T47D (cell line): ENCODE measurements around the gene FAM174C.
"Not testable (repeated sequence)": the region's sequence is repeated elsewhere in the genome, so short reads cannot be mapped to it uniquely, and the experiment has no call there.

ENCODE experiments used
- DNase-seq, 2 experiments: peaks; one replicate each; pipeline versions ENCODE4 v3.0.0 to v3.0.0-alpha.2; 2011 to 2012; ENCODE audit warnings: low read depth in 1 of 2, low spot score in 1 of 2
- JUND ChIP-seq: IDR thresholded peaks from 2 replicates; pipeline ENCODE4 v1.6.1; 2012; ENCODE audit warnings: low read depth
- in situ Hi-C: cut with HindIII; loops from 2 replicates; pipeline ENCODE4 v1.10.0; 2016; ENCODE audit warnings: low sequenced_read_pairs, low pct_unique_long_range_greater_than_20kb

The FAM174C gene

GRCh38 chr19:1318678-1319471 lies 43.5 kb downstream of the FAM174C start:
- in situ Hi-C loops = no loop called here

GRCh38 chr19:1320282-1320650 lies 44.9 kb downstream of the FAM174C start:
- DNase-seq, in situ Hi-C loops: not testable (repeated sequence)

More at GRCh38 chr19:1318678-1319471, 43.5 kb downstream of the FAM174C start:
- TF ChIP-seq JUND = no peak
- no peak for DNase-seq

- TF ChIP-seq JUND = no peak
- in situ Hi-C loops = no loop called here
- DNase-seq = no peak
Measured at GRCh38 chr19:1321539-1321938, 46.2 kb downstream of the FAM174C start.

- in situ Hi-C loops = no loop called here
Measured at GRCh38 chr19:1322198-1322981, 47.1 kb downstream of the FAM174C start.

GRCh38 chr19:1324249-1324805 lies 49.0 kb downstream of the FAM174C start:
- DNase-seq = no peak
- no peak for TF ChIP-seq JUND
- in situ Hi-C loops = no loop called here

More at GRCh38 chr19:1322198-1322981, 47.1 kb downstream of the FAM174C start:
- no peak for DNase-seq
- TF ChIP-seq JUND = no peak

- TF ChIP-seq JUND = no peak
- in situ Hi-C loops = no loop called here
- DNase-seq = peak; percentile 34 to 53
Measured at GRCh38 chr19:1324806-1325567, 49.7 kb downstream of the FAM174C start.

- DNase-seq = no peak
- in situ Hi-C loops = no loop called here
- TF ChIP-seq JUND = no peak
Measured at GRCh38 chr19:1325568-1326294, 50.4 kb downstream of the FAM174C start.

GRCh38 chr19:1327125-1327524 lies 51.8 kb downstream of the FAM174C start:
- in situ Hi-C loops = no loop called here
- TF ChIP-seq JUND = no peak
- DNase-seq = no peak
